SK-N-SH (cell line): ENCODE results near the gene OR5H15. TPM values are rescaled to one million over a fixed set of nuclear protein-coding genes. Genes with fewer than 3 reads are reported as not detected.

Experiments
- CTCF ChIA-PET: fragments of 300-600, 350-600 bp; formaldehyde crosslinking; extraction: SDS; loops from one replicate; lab custom pipeline; 2021; lab: Yijun Ruan, JAX
- POLR2A ChIA-PET: fragments of 350-600 bp; sonication (Branson Sonifier 250); formaldehyde crosslinking; extraction: SDS; loops from one replicate; lab custom pipeline; 2020; ENCODE audit warnings: antibody characterized with exemption, inconsistent platforms; lab: Yijun Ruan, JAX
- DNase-seq: peaks from one replicate; pipeline ENCODE4 v3.0.0; 2012
- H2AFZ ChIP-seq: fragments of 200-600 bp; sonication (generic); 2 replicates; pipeline ENCODE4 v1.8.1; 2016; ENCODE audit warnings: antibody characterized with exemption, mild to moderate bottlenecking, low read depth
- H3F3A ChIP-seq: fragments of 200-600 bp; sonication (generic); replicated peaks from 2 replicates; pipeline ENCODE3; 2016; ENCODE audit warnings: antibody characterized with exemption, mild to moderate bottlenecking; ENCODE audit not compliant: insufficient read depth
- H3K27ac ChIP-seq, 2 experiments: fragments of 200-500 bp in 1 of 2; fragments of 200-600 bp in 1 of 2; sonication (Bioruptor generic) in 1 of 2; sonication (generic), shearing (Covaris generic) in 1 of 2; 2 replicates each; pipeline versions ENCODE4 v1.5.1 to v1.6.1; 2014 to 2016; ENCODE audit warnings: low read depth in 2 of 2, inconsistent platforms in 1 of 2, low read length in 1 of 2, mild to moderate bottlenecking in 1 of 2, mixed read lengths in 1 of 2
- H3K27me3 ChIP-seq: fragments of 200-600 bp; sonication (generic), shearing (Covaris generic); 2 replicates; pipeline ENCODE4 v1.6.1; 2016; ENCODE audit warnings: mixed run types; ENCODE audit not compliant: insufficient read depth
- H3K36me3 ChIP-seq, 2 experiments: fragments of 200-500 bp in 1 of 2; fragments of 200-600 bp in 1 of 2; sonication (Bioruptor generic) in 1 of 2; sonication (generic) in 1 of 2; replicated peaks in 1 of 2; 2 replicates each; pipeline versions ENCODE3 to v1.5.1; 2014 to 2016; ENCODE audit warnings: low read length in 1 of 2, mild to moderate bottlenecking in 1 of 2; ENCODE audit not compliant: insufficient read depth in 2 of 2, control insufficient read depth in 1 of 2
- H3K4me1 ChIP-seq, 2 experiments: fragments of 200-500 bp in 1 of 2; fragments of 200-600 bp in 1 of 2; sonication (Bioruptor generic) in 1 of 2; sonication (generic), shearing (Covaris generic) in 1 of 2; 2 replicates each; pipeline versions ENCODE4 v1.5.1 to v1.6.1; 2014 to 2016; ENCODE audit warnings: low read depth in 1 of 2, low read length in 1 of 2, mixed run types in 1 of 2; ENCODE audit not compliant: insufficient read depth in 2 of 2, control insufficient read depth in 1 of 2
- H3K4me2 ChIP-seq: fragments of 200-600 bp; sonication (generic), shearing (Covaris generic); 2 replicates; pipeline ENCODE4 v1.6.1; 2017; ENCODE audit warnings: mixed run types
- H3K4me3 ChIP-seq, 2 experiments: fragments of 200-500 bp in 1 of 2; fragments of 200-600 bp in 1 of 2; sonication (Bioruptor generic) in 1 of 2; sonication (generic), shearing (Covaris generic) in 1 of 2; 2 replicates each; pipeline versions ENCODE4 v1.5.1 to v1.8.1; 2014 to 2016; ENCODE audit warnings: low read depth in 2 of 2, inconsistent platforms in 1 of 2, low read length in 1 of 2, mild to moderate bottlenecking in 1 of 2, mixed read lengths in 1 of 2, moderate library complexity in 1 of 2
- H3K79me2 ChIP-seq: fragments of 200-600 bp; sonication (generic); 2 replicates; pipeline ENCODE4 v1.8.1; 2017; ENCODE audit warnings: mild to moderate bottlenecking; ENCODE audit not compliant: insufficient read depth
- H3K9ac ChIP-seq: fragments of 200-600 bp; sonication (generic); 2 replicates; pipeline ENCODE4 v1.6.1; 2017; ENCODE audit warnings: mixed run types
- H3K9me2 ChIP-seq: fragments of 200-600 bp; sonication (generic); 2 replicates; pipeline ENCODE4 v1.6.1; 2017; ENCODE audit warnings: mixed run types
- H3K9me3 ChIP-seq: fragments of 200-600 bp; sonication (generic); 2 replicates; pipeline ENCODE4 v1.6.1; 2017; ENCODE audit warnings: mixed run types, mild to moderate bottlenecking, moderate library complexity
- H4K20me1 ChIP-seq: fragments of 200-600 bp; sonication (generic); 2 replicates; pipeline ENCODE4 v1.6.1; 2017; ENCODE audit warnings: mild to moderate bottlenecking, mixed run types; ENCODE audit not compliant: insufficient read depth
- EZH2phosphoT487 ChIP-seq: fragments of 200-600 bp; sonication (generic); IDR thresholded peaks from 2 replicates; pipeline ENCODE4 v1.6.1; 2017; ENCODE audit warnings: low read depth, mixed run types, mild to moderate bottlenecking, antibody characterized with exemption, moderate library complexity, borderline replicate concordance
- FOXJ3 ChIP-seq: sonication (generic); formaldehyde crosslinking; IDR thresholded peaks from 2 replicates; pipeline ENCODE4 v1.5.1; 2020; ENCODE audit warnings: mild to moderate bottlenecking, missing genetic modification reagents
- FOXM1 ChIP-seq: IDR thresholded peaks from 2 replicates; pipeline ENCODE4 v1.4.0; 2012; ENCODE audit warnings: low read depth, mild to moderate bottlenecking
- GABPA ChIP-seq: IDR thresholded peaks from 2 replicates; pipeline ENCODE4 v1.4.0; 2012; ENCODE audit warnings: low read depth, mild to moderate bottlenecking
- POLR2AphosphoS5 ChIP-seq: IDR thresholded peaks from 2 replicates; pipeline ENCODE4 v1.6.1; 2012; ENCODE audit warnings: low read depth, low read length
- RAD21 ChIP-seq: IDR thresholded peaks from 2 replicates; pipeline ENCODE4 v1.6.1; 2012; ENCODE audit warnings: mild to moderate bottlenecking, low read length
- SIN3A ChIP-seq: IDR thresholded peaks from 2 replicates; pipeline ENCODE4 v1.6.1; 2012; ENCODE audit warnings: low read depth, mild to moderate bottlenecking, low read length, moderate library complexity, borderline replicate concordance
- SMC3 ChIP-seq: IDR thresholded peaks from 2 replicates; pipeline ENCODE4 v1.6.1; 2012; ENCODE audit warnings: low read depth, low read length, improper control_type of control experiment
- TAF1 ChIP-seq: IDR thresholded peaks from 2 replicates; pipeline ENCODE4 v1.6.1; 2012; ENCODE audit warnings: low read depth, mild to moderate bottlenecking, low read length, moderate library complexity, borderline replicate concordance
- TCF12 ChIP-seq: IDR thresholded peaks from 2 replicates; pipeline ENCODE4 v1.4.0; 2012
- YY1 ChIP-seq: IDR thresholded peaks from 2 replicates; pipeline ENCODE4 v1.4.0; 2012; ENCODE audit warnings: low read depth, mild to moderate bottlenecking
- WGBS: methylation state at CpG from one replicate; pipeline ENCODE4 v1.1.6; 2017; ENCODE audit warnings: low lambda C conversion rate; 5-methylcytosine and 5-hydroxymethylcytosine counted together
- polyA plus RNA-seq, 3 experiments: library from polyadenylated mRNA; depleted of rRNA; stranded (reverse); fragments of >200 nt; gene quantifications; 2 replicates each; pipeline ENCODE4 v1.2.3, GENCODE V29; 2012
- TF ChIP-seq, protein P1 (sequence below): fragments of 200-600 bp; sonication (generic); IDR thresholded peaks from 2 replicates; pipeline ENCODE4 v1.6.1; 2017; ENCODE audit warnings: antibody characterized with exemption, mild to moderate bottlenecking, moderate library complexity
- TF ChIP-seq, protein P2 (sequence below): IDR thresholded peaks from 2 replicates; pipeline ENCODE4 v1.6.1; 2012; ENCODE audit warnings: mild to moderate bottlenecking, low read depth, low read length, moderate library complexity
- TF ChIP-seq, protein P3 (sequence below): fragments of 150-350 bp; IDR thresholded peaks from 2 replicates; pipeline ENCODE4 v1.6.1; 2017; ENCODE audit warnings: antibody characterized with exemption, low read length, low read depth, borderline replicate concordance
- TF ChIP-seq, protein P4 (sequence below): IDR thresholded peaks from 2 replicates; pipeline ENCODE4 v1.4.0; 2012; ENCODE audit warnings: low read depth, borderline replicate concordance
- TF ChIP-seq, protein P5 (sequence below): IDR thresholded peaks from 2 replicates; pipeline ENCODE4 v1.4.0; 2012; ENCODE audit warnings: low read depth, borderline replicate concordance
- TF ChIP-seq, protein P6 (sequence below): fragments of 150-350 bp; IDR thresholded peaks from 2 replicates; pipeline ENCODE4 v1.6.1; 2016; ENCODE audit warnings: mild to moderate bottlenecking, low read depth, low read length

The OR5H15 gene
- polyA plus RNA-seq, 1 of the 3 experiments (the other 2 are of a cell fraction): not detected

DNA sequence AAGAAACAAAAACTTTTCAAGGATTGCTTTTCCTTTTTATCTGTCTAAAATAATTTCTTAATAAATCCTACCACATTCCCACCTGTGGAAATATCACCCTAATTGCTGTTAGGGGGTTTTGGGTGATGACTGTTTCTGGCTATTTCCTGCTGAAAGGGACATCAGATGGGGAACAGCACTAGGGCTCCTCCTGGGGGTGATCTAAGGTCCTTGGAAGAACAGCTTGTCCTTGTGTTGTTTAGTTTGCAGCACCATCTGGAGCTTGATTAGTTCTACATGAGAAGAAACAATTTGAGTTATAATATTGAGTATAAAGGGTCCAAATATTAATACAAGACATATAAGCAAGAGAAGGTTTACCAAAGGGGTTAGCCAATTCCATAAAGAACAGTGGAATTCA lies 18.7 kb downstream of the OR5H15 start:
- CTCF ChIA-PET: no interaction called here
- DNase-seq: no peak
- H3K9me2 ChIP-seq: no peaks in the 10 kb centered on the region

DNA sequence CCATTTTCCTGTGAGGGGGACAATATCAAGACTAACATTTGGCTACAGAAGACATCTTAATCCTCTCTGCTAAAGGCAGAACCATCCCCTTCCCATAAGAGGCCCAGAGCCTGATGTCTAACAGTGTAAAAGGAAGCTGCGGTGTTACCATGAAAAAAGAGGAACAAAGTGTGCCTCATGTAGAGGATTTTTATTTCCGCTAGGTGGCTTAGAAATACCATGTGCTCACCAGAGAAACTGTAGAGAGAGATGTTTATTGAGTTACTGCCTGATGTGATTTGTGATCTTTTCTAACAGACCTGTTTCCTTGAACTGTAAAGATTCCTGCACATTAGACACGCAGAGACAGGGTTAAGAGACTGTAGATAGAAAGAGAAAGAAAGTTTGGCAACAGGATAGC lies 22.0 kb downstream of the OR5H15 start:
- Histone ChIP-seq H3K4me3 (no peak overlapping the region), H3K27me3 (no peaks in the 10 kb centered on the region; the same call in 1 of the 2 replicates), H3K27ac (no peak overlapping the region), H2AFZ (no peak overlapping the region), H3K4me1 (no peaks in the 10 kb centered on the region), H3K4me2 (no peak overlapping the region), H3K9me2 (no peaks in the 10 kb centered on the region), H3K36me3 (no peaks in the 10 kb centered on the region), H3F3A (no peaks in the 10 kb centered on the region), H3K9me3 (no peaks in the 10 kb centered on the region), H3K79me2 (no peaks in the 10 kb centered on the region), H3K9ac (no peak overlapping the region), H4K20me1 (no peaks in the 10 kb centered on the region)
- WGBS: 1% methylated on average over 3 of the region's 3 CpGs
- CTCF ChIA-PET: interaction anchor here (0.8 kb wide), 1 partner anchor 16 kb away, joined by 3 read pairs; no protein-coding TSS in a partner anchor
- POLR2A ChIA-PET: no interaction called here
- TF ChIP-seq RAD21: peak; percentile 32
- no peak for TF ChIP-seq FOXJ3 (CRISPR knock-in tag)
- no peak for TF ChIP-seq YY1
- TF ChIP-seq, protein P1, sequence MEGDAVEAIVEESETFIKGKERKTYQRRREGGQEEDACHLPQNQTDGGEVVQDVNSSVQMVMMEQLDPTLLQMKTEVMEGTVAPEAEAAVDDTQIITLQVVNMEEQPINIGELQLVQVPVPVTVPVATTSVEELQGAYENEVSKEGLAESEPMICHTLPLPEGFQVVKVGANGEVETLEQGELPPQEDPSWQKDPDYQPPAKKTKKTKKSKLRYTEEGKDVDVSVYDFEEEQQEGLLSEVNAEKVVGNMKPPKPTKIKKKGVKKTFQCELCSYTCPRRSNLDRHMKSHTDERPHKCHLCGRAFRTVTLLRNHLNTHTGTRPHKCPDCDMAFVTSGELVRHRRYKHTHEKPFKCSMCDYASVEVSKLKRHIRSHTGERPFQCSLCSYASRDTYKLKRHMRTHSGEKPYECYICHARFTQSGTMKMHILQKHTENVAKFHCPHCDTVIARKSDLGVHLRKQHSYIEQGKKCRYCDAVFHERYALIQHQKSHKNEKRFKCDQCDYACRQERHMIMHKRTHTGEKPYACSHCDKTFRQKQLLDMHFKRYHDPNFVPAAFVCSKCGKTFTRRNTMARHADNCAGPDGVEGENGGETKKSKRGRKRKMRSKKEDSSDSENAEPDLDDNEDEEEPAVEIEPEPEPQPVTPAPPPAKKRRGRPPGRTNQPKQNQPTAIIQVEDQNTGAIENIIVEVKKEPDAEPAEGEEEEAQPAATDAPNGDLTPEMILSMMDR: peak; percentile 49
- no peak for TF ChIP-seq SIN3A
- TF ChIP-seq, protein P2, sequence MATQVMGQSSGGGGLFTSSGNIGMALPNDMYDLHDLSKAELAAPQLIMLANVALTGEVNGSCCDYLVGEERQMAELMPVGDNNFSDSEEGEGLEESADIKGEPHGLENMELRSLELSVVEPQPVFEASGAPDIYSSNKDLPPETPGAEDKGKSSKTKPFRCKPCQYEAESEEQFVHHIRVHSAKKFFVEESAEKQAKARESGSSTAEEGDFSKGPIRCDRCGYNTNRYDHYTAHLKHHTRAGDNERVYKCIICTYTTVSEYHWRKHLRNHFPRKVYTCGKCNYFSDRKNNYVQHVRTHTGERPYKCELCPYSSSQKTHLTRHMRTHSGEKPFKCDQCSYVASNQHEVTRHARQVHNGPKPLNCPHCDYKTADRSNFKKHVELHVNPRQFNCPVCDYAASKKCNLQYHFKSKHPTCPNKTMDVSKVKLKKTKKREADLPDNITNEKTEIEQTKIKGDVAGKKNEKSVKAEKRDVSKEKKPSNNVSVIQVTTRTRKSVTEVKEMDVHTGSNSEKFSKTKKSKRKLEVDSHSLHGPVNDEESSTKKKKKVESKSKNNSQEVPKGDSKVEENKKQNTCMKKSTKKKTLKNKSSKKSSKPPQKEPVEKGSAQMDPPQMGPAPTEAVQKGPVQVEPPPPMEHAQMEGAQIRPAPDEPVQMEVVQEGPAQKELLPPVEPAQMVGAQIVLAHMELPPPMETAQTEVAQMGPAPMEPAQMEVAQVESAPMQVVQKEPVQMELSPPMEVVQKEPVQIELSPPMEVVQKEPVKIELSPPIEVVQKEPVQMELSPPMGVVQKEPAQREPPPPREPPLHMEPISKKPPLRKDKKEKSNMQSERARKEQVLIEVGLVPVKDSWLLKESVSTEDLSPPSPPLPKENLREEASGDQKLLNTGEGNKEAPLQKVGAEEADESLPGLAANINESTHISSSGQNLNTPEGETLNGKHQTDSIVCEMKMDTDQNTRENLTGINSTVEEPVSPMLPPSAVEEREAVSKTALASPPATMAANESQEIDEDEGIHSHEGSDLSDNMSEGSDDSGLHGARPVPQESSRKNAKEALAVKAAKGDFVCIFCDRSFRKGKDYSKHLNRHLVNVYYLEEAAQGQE: no peak
- DNase-seq: peak; percentile 0

More for the DNA sequence above, 18.7 kb downstream of the OR5H15 start:
- Histone ChIP-seq H2AFZ (no peak overlapping the region), H3K4me1 (no peaks in the 10 kb centered on the region), H3F3A (no peaks in the 10 kb centered on the region), H3K4me3 (no peak overlapping the region), H3K27ac (no peak overlapping the region), H3K9me3 (no peaks in the 10 kb centered on the region), H3K4me2 (no peak overlapping the region), H3K36me3 (no peaks in the 10 kb centered on the region), H3K27me3 (no peaks in the 10 kb centered on the region; the same call in 1 of the 2 replicates), H3K79me2 (no peaks in the 10 kb centered on the region)
- POLR2A ChIA-PET: no interaction called here
- TF ChIP-seq TAF1: no peak
- TF ChIP-seq TCF12: no peak
- TF ChIP-seq, protein P3, sequence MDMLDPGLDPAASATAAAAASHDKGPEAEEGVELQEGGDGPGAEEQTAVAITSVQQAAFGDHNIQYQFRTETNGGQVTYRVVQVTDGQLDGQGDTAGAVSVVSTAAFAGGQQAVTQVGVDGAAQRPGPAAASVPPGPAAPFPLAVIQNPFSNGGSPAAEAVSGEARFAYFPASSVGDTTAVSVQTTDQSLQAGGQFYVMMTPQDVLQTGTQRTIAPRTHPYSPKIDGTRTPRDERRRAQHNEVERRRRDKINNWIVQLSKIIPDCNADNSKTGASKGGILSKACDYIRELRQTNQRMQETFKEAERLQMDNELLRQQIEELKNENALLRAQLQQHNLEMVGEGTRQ: no peak
- TF ChIP-seq SIN3A: no peak
- TF ChIP-seq GABPA: no peak
- TF ChIP-seq POLR2AphosphoS5: no peak
- TF ChIP-seq, protein P4, sequence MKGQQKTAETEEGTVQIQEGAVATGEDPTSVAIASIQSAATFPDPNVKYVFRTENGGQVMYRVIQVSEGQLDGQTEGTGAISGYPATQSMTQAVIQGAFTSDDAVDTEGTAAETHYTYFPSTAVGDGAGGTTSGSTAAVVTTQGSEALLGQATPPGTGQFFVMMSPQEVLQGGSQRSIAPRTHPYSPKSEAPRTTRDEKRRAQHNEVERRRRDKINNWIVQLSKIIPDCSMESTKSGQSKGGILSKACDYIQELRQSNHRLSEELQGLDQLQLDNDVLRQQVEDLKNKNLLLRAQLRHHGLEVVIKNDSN: no peak
- TF ChIP-seq EZH2phosphoT487: no peak
- TF ChIP-seq FOXJ3 (CRISPR knock-in tag): no peak
- no peak for TF ChIP-seq SMC3
- TF ChIP-seq, protein P5, sequence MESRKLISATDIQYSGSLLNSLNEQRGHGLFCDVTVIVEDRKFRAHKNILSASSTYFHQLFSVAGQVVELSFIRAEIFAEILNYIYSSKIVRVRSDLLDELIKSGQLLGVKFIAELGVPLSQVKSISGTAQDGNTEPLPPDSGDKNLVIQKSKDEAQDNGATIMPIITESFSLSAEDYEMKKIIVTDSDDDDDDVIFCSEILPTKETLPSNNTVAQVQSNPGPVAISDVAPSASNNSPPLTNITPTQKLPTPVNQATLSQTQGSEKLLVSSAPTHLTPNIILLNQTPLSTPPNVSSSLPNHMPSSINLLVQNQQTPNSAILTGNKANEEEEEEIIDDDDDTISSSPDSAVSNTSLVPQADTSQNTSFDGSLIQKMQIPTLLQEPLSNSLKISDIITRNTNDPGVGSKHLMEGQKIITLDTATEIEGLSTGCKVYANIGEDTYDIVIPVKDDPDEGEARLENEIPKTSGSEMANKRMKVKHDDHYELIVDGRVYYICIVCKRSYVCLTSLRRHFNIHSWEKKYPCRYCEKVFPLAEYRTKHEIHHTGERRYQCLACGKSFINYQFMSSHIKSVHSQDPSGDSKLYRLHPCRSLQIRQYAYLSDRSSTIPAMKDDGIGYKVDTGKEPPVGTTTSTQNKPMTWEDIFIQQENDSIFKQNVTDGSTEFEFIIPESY: no peak
- TF ChIP-seq, protein P6, sequence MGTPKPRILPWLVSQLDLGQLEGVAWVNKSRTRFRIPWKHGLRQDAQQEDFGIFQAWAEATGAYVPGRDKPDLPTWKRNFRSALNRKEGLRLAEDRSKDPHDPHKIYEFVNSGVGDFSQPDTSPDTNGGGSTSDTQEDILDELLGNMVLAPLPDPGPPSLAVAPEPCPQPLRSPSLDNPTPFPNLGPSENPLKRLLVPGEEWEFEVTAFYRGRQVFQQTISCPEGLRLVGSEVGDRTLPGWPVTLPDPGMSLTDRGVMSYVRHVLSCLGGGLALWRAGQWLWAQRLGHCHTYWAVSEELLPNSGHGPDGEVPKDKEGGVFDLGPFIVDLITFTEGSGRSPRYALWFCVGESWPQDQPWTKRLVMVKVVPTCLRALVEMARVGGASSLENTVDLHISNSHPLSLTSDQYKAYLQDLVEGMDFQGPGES: no peak
- TF ChIP-seq FOXM1: no peak
- TF ChIP-seq, all 33 proteins: peak for 0
- no peak overlapping the region for H3K9ac ChIP-seq
- H4K20me1 ChIP-seq: no peaks in the 10 kb centered on the region
